Activated naive CD4-positive, alpha-beta T cell (primary cell): Measurements from ENCODE around the gene MGP.

Source experiments
- DNase-seq, 4 experiments: peaks; one replicate each; lab custom pipeline; 2025; lab: John Stamatoyannopoulos, UW

MGP gene

DNA sequence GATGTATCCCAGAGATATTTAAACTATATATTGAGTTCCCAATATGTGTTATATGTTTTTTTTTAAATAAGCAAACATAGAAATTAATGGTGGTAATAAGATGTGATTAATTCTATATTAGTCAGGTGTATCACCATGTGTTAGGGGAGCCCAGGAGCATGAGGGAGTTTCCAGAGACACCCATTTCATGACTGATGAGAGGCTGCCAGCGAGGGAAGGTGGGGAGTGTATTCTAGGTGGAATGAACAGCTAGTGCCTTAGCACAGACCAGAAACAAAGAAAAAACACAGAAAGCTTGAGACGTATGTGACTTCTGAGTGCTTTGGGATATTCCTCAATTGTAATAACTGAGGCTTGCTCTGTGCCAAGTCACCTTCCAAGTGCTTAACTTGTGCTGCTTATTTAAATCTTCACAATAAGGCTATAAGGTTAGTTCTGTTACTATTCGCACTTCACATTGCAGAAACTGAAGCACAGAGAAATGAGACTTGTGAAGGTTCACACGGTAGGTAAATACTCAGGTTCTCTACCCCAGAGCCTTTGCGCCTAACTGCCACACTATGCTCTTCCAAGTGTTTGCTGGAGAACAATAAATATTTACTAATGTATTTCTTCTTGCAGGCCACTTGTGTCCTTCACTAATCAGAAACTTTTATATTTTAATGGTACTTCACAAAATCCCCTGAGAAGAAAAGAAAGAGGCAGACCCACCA lies 17.9 kb upstream of the MGP start:
- DNase-seq, result no peak

DNA sequence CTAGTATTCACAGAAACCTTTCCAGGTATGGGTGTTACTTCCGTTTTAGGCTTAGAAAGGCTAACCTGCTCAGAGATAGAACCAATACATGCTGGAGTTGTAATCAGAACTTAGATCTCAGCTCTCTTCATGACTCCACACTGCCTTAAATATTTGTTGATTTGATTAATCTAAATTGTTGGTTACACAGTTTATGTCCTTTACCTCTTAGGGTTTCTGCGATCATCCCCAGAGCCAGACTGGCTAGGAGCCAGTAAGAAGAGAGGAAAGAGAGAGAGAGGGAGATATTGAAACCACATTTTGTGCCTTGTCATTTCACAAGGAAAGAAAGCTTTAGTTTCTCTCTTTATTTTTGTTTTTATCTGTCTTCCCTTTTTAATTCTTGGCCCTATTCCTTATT lies 16.8 kb upstream of the MGP start:
- no peak for DNase-seq

DNA sequence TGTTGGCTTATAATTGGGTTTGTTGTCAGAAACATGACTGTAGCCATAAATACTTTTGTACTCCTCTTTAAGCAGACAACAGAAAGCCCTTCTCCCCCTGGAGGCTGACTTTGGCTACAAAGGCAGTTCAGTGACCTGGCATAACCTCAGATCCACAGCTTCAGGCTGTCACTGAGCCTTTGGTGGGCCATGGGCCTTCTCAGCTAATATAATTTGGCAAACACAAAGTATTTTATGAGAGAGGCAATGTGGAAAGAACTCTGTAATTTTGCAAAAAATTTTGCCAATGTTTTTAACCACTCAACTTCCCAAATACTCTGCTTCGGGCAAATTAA lies 15.5 kb upstream of the MGP start:
- DNase-seq, result no peak

DNA sequence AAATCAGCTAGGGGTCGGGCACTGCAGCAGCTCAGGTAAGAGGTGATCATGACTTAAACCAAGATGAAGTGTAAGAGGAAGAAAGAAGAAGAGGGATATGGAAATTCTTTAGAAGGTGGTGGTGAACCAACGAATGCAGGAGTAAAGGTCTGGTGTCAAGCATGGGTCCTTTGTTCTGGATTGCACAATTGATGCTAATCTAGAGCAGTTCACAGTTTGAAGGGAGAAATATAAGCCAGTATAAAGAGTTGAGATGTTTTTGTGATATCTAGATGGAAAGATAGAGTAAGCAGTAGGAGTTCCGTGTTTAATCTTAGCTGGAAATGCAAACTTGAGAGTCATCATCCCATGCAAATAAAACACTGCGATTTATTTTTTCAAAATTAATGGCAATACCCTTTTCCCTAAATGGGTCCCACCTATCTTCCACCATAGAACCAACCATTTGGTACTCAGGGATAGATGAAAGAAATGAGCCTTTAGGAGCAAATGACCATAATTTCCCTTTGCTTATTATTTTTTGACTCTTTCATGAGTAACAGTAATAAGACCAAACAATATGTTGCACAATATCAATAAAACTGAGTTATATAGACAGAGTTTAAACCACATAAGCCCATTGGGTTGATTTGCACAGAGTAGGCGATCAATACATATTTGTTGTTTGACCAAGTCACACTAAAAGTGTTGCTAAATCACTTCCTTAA lies 15.0 kb upstream of the MGP start:
- no peak for DNase-seq

DNA sequence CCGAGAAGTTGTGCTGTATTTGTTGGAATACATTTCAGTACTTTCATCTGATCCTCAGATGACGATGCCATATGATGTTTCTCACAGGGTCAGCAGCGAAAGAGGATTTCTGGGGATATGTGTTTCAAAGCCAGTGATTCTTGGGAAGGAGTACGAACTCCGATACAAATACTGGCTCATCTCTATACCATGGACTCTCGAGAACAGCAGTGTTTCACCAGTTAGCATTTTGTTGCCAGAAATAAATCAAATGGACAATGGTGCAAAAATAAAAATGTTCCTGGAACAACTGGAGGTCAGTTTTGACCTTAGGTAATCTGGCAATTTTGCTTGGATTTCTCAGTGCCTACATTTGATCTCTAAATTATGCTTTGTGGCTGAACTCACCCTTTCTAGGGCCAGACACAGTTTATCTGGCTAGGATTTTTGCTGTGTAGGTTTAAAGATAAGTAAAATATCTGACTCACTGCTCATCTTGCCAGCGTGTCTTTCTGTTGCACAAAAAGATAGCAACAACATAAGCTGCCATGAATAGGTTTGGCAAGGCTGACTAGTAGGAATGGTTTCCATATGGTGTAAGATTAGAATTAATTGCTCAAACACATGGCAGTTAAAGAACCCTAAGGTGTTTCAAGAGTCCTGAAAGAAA lies 11.0 kb upstream of the MGP start:
- DNase-seq, result no peak

DNA sequence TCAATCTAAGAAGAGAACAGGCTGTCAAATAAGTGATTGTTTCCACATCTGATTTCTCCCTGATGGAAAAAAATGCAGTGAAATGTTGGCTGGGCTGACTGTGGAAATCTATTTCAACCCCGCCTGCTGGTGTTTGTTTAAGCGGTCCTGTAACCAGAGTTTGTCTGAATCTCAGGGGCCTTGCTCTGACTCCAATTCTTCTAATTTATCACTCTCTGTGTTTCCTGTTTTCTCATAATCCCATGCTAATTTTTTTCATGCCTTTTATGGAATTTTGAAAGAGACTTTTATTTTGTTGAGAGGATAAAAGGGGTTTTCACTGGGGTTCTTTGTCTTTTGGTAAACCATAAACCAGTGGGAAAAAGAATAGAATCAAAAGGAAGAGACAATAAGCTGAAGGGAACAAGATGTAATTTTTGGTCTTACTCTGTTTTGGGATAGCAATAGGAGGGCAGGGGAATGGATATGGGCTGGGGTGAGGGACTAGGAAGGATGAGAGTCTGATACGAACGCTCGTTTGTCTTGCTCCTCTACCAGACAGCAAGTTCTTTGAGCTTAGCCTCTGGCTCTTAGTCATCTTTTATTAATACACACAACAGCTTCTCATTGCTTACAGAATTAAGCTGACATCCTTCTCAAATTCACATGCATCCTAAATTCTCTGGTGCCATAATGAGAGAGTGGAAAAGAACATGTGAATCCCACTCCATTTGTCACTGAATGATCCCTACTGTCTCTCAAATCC lies 8.0 kb upstream of the MGP start:
- no peak for DNase-seq

DNA sequence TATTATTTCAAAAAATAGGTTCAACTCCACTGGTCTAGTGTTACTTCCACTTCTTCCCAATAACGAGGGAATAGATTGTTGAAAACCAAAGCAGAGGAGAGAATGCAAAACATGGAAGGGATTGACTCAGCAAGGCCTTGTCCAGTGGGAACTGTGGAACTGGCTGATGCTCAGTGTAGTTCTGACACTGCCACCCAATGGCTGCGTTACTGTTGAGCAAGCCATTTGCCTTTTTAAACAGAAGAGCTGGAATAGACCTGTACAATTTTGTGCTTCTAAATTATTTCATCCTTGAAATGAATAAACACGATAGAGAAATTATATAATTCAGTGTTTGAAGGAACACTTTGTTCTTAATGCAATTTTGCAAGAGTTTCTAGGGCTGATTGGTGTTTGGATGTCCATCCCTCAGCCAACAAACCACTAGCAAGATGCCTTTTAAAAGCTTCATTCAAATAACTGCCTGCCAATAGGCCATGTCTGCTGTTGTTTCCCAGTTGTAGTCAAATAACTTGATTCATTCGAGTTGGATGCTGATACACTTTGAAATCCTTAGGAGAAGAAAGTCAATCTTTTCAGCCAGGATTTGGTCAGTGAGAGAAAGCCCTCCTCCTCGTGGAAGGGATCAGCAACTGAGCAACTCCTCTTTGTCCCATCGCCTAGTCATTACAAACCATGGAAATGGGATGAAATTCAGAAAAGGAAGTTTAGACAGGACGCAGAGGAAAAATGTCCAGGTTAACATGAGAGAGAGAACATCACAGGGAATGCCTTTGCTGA lies 7.3 kb upstream of the MGP start:
- DNase-seq, result no peak

DNA sequence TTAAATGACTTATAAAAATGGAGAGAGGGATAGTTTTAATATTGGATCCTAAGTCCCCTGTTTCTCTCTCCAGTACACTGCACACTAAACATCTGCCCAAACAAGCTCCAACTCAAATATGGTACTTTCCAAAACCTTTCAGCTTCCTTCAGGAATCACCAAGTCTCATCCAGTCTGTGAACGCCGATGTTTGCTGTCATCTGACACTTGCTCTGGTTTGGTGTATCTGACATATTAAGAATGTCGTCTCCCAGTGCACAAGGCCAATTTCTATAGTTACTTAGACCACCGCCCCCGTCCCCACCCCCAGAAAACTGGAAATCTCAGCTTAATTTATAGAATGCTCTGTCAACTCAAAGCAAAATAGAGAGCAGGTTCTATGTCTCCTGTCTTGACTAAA lies 5.0 kb upstream of the MGP start:
- no peak for DNase-seq

DNA sequence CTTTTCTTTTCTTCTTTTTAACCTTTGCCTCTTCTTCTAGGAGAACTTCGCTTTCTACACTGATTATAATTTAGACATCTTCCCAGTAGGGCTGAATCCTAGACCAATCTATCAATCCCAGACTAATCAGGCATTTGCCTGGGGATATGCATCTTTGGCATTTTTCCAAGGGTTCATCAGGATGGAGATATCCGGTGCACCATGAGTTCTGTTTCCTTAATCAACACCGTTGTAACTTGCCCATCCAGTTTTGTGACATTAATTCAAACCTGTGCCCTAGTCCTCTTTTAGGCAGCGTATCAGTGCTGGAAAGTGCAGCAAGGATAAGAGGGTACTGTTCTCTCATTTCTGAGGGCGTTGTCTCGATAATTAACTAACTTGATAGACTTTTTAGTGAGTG lies 617 bp upstream of the MGP start:
- DNase-seq, result no peak

DNA sequence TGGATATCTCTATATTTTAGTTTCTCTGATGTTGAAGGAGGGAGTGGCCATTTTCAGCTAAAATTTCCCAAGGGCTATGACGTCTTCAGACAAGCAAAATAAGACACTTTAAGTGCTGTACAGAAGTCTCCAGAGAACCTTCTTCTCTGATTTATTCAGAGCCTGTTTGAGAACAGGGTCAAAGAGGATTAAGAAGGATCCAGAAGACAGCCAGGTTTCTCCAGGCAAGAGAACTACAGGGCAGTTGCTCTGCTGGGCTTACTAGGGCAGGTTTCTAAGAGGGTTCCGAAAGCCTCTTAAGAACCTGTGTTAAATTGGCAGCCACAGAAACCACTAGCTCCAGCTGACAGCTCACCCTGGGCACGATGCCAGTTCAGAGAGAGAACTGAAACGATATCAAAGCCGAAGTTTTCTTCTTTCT lies 1.2 kb downstream of the MGP start:
- peak; percentile 19 to 77 (median 56) for DNase-seq

DNA sequence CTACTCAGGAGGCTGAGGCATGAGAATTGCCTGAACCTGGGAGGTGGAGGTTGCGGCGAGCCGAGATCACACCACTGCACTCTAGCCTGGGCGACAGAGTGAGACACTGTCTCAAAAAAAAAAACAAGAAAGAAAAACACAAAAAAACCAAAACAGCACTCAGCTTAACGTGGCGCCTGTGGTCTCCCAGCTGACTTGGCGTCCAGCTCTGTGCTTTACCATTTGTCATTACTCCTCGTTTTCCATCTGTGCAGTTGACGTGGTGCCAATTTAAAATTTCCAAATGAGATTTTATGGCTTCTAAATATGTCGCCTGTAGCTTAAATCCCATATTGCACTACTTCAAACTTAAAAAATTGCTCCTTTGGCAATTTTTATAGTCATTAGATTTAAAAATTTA lies 2.0 kb downstream of the MGP start:
- no peak for DNase-seq

DNA sequence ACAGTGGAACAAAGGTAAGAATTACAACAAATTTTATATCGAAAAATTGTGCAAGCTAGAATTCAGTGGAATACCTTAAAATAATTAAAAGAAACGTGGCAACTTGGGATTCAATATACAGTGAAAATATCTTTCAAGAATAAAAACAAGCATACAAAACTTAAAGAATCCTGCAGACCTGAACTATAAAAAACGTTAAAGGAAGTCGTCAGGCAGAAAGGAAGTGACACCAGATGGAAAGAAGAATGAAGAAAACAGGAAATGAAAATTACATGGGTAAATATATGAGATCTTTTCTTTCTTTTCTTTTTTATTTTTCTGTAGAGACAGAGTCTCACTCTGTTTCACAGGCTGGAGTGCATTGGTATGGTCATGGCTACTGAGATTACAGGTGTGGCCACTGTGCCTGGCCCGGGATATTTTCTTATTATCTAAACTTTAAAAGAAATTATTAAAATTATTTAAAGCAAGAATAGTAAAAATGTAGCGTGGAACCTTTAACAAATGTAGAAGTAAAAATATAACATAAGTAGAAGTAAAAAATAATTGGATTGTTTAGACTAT lies 4.7 kb downstream of the MGP start:
- DNase-seq, result no peak

DNA sequence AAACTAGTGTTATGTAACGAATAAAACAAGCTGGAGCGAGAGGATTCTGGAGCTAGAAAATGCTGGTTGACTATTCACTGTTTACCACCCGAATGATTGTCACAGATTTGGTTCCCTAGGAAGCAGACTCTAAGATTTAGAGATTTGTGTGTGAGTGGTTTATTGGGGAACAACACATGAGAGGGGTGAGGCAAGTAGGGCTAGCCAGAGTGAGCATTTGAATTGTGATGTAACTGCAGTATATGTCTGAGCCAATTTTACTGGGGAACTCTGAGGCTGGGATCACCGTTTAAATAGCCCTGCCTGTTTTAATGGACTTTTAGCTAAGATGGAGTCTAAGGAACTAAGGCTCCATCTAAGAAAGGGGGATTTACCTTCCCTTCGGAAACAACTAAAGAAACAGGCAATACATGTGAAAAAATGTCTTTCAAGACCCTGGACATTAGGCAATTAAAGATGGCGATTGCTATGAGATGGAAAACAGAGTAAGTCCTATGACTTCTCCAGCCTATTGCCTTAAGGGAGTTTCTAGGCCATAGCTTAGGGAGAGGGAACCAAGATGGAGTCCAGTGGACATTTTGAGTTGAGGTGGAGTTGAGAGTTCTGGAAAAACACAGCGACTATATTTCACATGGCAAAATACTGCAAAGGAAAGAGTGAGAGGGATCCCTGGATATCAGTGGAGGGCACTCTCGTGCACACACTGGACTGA lies 6.3 kb downstream of the MGP start:
- DNase-seq, result no peak

DNA sequence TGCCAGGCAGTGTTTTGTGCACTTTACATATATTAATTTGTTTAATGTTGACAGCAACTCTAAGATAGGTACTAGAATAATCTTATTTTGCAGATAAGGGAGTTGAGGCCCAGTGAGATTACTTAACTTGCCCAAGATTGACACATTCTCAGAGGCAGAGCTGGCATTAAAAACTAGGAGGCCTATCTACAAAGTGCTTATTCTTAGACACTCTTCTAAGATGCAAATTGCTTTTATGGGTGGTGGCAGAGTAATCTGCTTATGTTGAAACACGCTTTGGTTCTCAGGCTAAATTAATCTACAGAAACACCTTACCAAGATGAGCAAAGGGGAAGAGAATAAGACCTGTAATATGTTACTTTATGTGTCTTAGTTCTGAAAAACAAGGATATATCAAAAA lies 7.2 kb downstream of the MGP start:
- DNase-seq, result no peak

DNA sequence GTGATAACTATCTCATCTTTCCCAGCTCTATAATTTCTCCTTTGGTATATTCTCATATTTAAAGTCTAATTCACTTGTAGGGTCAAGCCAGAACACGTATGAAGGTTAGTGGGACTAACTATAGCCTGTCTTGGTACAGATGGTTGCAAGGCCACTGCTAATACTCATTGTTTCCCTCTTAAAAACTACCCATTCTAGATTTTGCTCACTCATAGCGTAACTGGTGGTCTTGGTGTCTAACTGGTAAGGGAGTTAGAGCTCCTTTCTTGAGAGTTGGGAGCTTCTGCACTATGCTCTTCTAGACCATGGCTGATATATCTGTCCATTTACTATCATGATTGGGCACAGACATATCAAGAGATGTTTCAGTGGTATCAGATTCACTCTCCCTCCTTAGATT lies 8.8 kb downstream of the MGP start:
- DNase-seq, result no peak

DNA sequence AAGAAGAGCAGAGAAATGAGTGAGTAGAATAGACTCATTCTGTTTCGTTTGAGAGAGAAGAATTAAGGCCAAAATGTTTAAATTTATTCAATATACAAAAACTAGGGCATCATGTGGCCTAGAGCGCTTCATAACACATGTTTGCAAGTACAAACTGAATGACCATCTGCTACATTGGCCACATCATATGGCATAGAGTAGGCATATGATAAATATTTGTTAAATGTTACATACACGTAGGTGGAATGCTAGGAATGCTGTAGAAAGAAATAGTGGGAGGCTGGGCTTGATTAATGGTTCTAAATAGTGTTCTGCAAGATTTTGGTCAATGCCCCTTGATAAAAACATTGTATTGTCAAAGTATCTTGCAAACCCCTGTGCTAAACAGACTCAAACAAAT lies 10.8 kb downstream of the MGP start:
- DNase-seq, result no peak

DNA sequence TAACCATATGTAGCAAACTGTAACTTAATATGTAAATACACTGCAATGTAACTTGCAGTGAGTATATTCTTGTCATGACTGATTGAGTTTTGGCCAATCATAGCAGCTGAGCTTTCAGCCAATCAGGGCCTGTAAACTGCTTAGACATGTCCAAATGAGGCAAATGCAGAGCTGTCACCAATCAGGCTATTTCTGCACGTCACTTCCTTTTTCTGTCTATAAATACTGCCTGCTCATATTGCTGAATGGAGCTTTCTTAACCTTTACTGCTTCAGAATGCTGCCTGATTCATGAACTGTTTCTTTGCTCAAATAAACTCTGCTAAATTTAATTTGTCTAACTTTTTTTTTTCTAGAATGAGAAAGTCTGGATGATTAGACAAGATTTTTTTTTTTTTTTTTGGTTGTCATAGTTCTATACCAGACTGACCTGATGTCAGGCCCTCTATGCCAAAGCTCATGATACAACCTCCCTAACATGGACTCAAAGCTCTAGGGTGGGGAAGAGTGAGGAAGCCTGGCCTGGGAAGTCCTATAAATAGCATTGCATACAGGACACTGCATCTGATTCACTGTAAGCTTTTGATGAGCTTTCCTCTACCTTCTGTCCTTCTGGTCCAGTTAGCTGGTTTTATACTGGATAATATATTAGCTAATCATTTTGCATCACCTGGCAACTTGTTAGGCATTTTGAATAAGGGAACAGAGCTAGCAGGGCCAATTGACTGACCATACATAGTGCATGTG lies 12.0 kb downstream of the MGP start:
- no peak for DNase-seq

DNA sequence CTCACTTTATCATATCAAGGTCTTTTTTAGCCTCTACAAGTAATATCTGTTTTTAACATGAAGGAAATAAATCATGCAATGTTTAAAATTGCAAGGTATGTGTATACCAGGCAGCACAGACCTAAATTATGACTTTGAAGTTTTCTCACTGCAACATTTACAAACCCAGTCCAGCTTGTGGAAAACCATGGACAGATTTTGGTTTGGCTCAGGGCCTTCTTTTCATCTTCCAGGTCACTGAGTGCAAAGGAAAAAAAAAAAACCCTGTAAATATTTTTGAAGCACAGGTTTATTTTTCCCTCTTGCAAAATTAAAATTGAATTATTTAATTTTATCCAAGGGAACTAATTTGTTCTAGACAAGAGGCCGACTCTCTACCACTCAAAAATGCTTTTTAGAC lies 13.8 kb downstream of the MGP start:
- no peak for DNase-seq

DNA sequence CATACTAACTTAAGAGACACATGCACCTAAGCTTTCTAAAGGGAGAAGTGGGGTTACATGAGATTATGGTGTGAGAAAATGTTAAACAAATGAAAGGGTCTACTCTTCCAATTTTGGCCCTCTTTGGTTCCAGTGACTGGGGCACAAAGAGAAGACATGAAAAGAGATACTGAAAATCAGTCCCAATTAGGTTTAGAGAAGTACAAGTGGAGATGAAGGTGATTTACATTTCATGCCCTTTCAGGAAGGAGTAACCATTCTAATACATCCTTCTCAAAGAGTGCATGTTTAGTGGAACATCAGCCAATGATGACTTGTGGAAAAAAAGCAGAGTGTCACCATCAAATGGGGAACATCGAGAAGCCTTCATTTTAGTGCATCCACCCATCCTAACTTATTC lies 14.4 kb downstream of the MGP start:
- DNase-seq, result no peak

DNA sequence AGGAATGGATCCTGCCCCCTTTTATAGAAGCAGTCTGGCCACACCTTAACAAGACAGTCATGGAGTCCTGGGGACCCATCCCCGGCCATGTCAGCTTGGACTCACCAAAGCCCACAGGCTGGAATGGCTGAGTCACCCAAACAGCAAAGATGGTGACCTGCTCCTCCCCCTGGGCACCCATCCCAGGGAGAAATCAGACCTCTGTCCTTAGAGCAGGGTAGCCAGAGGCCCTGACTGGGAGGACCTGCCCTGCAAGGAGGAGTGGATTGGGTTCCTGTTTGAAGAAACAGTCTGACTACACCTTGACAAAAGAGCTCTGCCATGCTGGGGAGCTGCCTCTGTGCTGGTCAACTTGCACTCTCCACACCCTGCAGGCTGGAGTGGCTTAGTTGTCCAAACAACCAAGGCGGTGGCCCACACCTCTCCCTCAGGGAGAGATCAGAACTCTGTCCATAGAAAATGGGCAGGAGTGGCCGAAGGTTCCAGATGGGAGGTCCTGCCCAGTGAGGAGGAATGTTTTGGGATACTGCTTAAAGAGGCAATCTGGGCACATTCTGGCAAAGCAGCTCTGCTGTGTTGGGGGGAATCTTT lies 16.6 kb downstream of the MGP start:
- DNase-seq, result no peak
